Measurements from ENCODE around the gene SLC9A9. TPM values are rescaled to one million over a fixed set of nuclear protein-coding genes. Genes with fewer than 3 reads are reported as not detected.

Gene SLC9A9
- total RNA-seq, 2 experiments from 2014 or later, result 13.8 to 16.4 TPM

DNA sequence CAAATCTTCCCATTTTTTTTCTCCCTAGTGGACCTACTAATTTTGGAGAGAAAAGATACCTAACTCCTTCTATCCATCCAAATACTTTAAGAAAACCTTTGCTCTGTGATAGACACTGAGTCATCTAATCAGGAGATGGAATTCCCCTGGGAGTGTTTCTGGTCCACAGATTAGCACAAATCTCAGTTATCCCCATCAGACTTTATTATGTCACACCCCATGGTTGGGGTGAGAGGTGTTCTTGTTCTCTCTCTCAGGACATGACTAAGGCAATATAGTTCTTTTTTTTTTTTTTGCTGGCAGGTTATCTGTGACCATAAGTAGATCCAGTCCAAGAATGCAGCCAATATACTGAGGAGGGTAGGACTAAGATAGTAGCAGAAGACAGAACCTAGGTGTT lies 15.8 kb downstream of the SLC9A9 start:
- ChIA-PET POLR2A (no interaction called here), CTCF (no interaction called here)
- H3K27me3 Mint-ChIP-seq, result no peaks in the 10 kb centered on the region
- peaks cover 21% of the 10 kb centered on the region for H3K36me3 Mint-ChIP-seq (ENCODE audit: low read depth)
- no peak overlapping the region for H3K4me3 Mint-ChIP-seq
- H3K9me3 Mint-ChIP-seq, result no peaks in the 10 kb centered on the region
- H3K27ac Mint-ChIP-seq, result no peak overlapping the region
- peaks cover 25% of the 10 kb centered on the region for H3K4me1 Mint-ChIP-seq
- DNase-seq, result no peak

DNA sequence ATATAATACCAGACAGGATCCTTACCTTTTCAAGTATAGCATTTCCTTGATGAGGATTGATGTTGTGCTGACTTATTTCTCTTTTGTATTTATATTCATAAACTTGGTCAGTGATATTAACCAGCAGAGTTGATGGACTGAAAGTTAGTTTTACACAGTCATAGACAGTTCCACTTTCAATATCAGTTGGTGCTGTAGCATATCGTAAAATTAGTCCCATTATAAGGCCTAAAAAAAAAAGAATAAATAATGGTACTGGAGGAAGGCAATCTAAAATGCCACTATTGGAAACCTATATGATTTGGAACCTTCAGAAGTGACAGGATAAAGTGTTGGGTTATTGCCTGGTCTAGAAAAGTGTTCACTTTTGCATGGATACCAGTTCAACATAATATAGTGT lies 16.3 kb downstream of the SLC9A9 start:
- Mint-ChIP-seq H3K4me1 (peaks cover 25% of the 10 kb centered on the region), H3K9me3 (no peaks in the 10 kb centered on the region), H3K27me3 (no peaks in the 10 kb centered on the region), H3K27ac (no peak overlapping the region), H3K4me3 (no peak overlapping the region), H3K36me3 (ENCODE audit: low read depth) (peaks cover 21% of the 10 kb centered on the region)
- ChIA-PET POLR2A (no interaction called here), CTCF (no interaction called here)
- DNase-seq, result no peak

DNA sequence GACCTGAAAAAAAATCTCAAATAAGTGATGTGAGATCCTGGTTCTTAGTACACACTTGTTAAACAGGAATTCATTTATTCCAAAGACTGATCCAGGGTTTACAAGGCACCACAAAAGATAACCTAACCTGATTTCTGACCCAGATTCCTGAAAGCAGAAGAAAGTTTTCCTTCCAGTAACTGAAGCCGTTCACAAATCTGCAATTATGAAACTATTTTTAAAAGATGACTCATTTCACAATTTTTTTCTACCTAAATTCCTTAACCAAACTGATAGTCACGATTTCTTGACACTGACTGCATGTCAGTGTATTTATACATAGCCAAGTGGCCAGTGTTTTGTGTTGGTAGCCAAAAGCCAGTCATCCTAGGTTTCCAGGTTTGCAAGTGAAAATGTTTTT lies 17.1 kb downstream of the SLC9A9 start:
- CTCF ChIA-PET, result no interaction called here
- POLR2A ChIA-PET, result no interaction called here
- H3K4me3 Mint-ChIP-seq, result no peak overlapping the region
- H3K27me3 Mint-ChIP-seq, result no peaks in the 10 kb centered on the region
- H3K9me3 Mint-ChIP-seq, result peaks cover 7% of the 10 kb centered on the region
- DNase-seq, result no peak
- no peak overlapping the region for H3K27ac Mint-ChIP-seq
- H3K36me3 Mint-ChIP-seq (ENCODE audit: low read depth), result peaks cover 28% of the 10 kb centered on the region
- peaks cover 32% of the 10 kb centered on the region for H3K4me1 Mint-ChIP-seq

DNA sequence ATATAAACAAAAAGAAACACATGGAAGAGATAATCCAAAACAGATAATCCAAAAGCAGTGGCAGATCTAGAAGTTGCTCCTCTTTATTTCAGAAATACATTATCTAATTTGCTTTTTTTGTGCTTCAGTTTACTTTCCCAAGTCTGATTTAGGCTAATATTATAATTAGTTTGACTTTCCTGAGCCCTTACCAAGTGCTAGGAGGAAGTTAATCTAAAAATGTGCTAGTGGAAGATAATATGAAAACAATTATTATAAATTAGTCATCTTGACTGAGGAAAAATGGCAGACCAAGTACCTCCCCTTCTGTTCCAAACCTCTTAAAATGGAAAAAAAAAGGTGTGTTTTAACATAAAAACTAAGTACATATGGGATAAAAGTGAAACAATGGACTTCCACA lies 17.5 kb downstream of the SLC9A9 start:
- H3K36me3 Mint-ChIP-seq (ENCODE audit: low read depth), result peaks cover 29% of the 10 kb centered on the region
- no peak overlapping the region for H3K4me3 Mint-ChIP-seq
- ChIA-PET CTCF (no interaction called here), POLR2A (no interaction called here)
- H3K9me3 Mint-ChIP-seq, result peaks cover 8% of the 10 kb centered on the region
- DNase-seq, result no peak
- peaks cover 36% of the 10 kb centered on the region for H3K4me1 Mint-ChIP-seq
- H3K27me3 Mint-ChIP-seq, result no peaks in the 10 kb centered on the region
- H3K27ac Mint-ChIP-seq, result no peak overlapping the region

DNA sequence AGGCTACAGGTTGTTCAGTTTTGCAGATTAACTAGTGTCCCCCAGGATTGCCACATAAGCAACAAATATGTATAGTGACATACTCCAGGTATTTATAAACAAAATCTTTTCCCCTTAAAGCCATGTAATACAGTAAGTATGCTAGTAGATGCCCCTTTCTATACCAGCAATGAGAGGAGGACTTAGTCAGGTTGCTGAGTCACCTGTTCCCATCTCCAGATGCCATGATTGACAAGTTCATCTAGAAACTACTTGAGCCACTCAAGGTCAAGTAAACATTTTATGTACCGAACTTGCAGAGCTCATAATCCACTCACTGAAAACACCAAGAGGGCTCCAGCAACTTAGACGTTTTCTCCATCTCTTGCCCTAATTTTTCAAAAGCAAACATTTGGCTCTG lies 18.2 kb downstream of the SLC9A9 start:
- Mint-ChIP-seq H3K9me3 (peaks cover 12% of the 10 kb centered on the region), H3K4me1 (peaks cover 40% of the 10 kb centered on the region), H3K27me3 (no peaks in the 10 kb centered on the region), H3K27ac (no peak overlapping the region), H3K36me3 (ENCODE audit: low read depth) (peaks cover 32% of the 10 kb centered on the region), H3K4me3 (no peak overlapping the region)
- POLR2A ChIA-PET, result no interaction called here
- no peak for DNase-seq
- CTCF ChIA-PET, result interaction anchor here (1.0 kb wide), 1 partner anchor 21 kb away, joined by 3 read pairs; no protein-coding TSS in a partner anchor

DNA sequence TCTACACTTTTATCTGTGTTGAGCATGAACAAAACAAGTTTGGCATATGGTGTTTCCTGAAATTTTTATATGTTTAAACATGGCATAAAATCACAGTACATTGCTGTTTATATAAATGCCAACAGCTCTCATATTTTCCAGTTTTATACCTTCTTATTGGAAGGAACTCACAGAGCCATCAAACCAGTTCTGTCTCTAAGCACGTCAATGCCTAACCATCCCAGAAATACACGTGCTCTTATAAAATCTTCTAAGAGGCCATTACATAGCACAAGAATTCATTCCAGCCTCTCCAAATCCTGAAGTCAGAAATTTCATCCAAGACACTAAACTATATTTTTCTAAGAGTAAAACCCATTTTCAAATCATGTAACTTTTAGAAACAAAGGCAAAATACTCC lies 20.8 kb downstream of the SLC9A9 start:
- H3K27ac Mint-ChIP-seq, result no peak overlapping the region
- peaks cover 49% of the 10 kb centered on the region for H3K4me1 Mint-ChIP-seq
- no peak for DNase-seq
- POLR2A ChIA-PET, result no interaction called here
- H3K9me3 Mint-ChIP-seq, result peaks cover 12% of the 10 kb centered on the region
- no peaks in the 10 kb centered on the region for H3K27me3 Mint-ChIP-seq
- CTCF ChIA-PET, result no interaction called here
- no peak overlapping the region for H3K4me3 Mint-ChIP-seq
- H3K36me3 Mint-ChIP-seq (ENCODE audit: low read depth), result peaks cover 31% of the 10 kb centered on the region

DNA sequence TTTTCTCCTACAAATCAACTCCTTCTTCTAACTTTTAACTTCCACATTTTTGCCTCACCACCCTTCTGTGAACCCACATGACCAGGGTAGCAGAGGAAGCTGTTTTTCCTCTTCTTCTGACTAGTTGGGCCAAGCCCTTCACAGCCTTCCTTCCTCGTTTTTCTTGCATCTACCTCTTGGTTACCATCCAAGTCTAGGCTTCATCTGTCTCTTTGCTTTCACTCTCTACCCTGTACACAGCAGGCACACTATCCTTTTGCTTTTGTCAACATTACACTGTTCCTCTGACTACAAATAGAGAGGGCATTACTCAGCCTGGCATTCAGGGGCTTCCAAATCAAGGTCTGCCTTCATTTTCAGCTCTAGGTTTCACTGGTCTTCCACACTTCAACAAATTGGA lies 22.0 kb downstream of the SLC9A9 start:
- peak overlapping the region; percentile 63 for H3K27ac Mint-ChIP-seq
- no peaks in the 10 kb centered on the region for H3K27me3 Mint-ChIP-seq
- peaks cover 51% of the 10 kb centered on the region for H3K4me1 Mint-ChIP-seq
- no peak for DNase-seq
- H3K9me3 Mint-ChIP-seq, result peaks cover 12% of the 10 kb centered on the region
- no peak overlapping the region for H3K4me3 Mint-ChIP-seq
- POLR2A ChIA-PET, result no interaction called here
- peaks cover 31% of the 10 kb centered on the region for H3K36me3 Mint-ChIP-seq (ENCODE audit: low read depth)
- CTCF ChIA-PET, result interaction anchor here (0.7 to 1.1 kb wide), 2 partner anchors 13 to 497 kb away, joined by 3 read pairs; no protein-coding TSS in a partner anchor

DNA sequence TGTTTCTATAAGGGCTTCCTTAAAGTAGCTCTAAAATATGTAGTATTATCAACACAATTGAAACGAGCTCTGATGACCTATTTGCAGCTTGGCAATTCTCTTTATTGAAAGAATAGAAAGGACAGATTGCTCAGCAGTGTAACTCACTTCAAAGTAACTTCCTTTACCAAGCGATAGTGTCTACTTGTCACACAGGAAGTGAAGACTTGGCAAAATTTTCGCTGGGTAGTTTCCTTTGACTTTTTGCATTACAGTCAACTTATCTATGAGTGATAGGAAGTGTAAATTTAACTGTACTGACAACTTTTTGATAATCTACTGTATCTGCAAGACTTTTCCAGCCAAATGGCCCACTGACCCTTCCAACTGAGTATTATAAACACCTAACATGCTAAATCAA lies 22.8 kb downstream of the SLC9A9 start:
- Mint-ChIP-seq H3K9me3 (peaks cover 12% of the 10 kb centered on the region), H3K4me3 (no peak overlapping the region), H3K27ac (peak overlapping the region; percentile 79), H3K4me1 (peaks cover 53% of the 10 kb centered on the region), H3K36me3 (ENCODE audit: low read depth) (peaks cover 31% of the 10 kb centered on the region), H3K27me3 (no peaks in the 10 kb centered on the region)
- CTCF ChIA-PET, result interaction anchor here (0.6 to 0.7 kb wide), 3 partner anchors 84 to 542 kb away, joined by 3 read pairs; no protein-coding TSS in a partner anchor
- POLR2A ChIA-PET, result interaction anchor here (0.7 kb wide), 1 partner anchor 146 kb away, joined by 3 read pairs; the partner anchor contains the start of gene DIPK2A
- DNase-seq, result peak; percentile 52

DNA sequence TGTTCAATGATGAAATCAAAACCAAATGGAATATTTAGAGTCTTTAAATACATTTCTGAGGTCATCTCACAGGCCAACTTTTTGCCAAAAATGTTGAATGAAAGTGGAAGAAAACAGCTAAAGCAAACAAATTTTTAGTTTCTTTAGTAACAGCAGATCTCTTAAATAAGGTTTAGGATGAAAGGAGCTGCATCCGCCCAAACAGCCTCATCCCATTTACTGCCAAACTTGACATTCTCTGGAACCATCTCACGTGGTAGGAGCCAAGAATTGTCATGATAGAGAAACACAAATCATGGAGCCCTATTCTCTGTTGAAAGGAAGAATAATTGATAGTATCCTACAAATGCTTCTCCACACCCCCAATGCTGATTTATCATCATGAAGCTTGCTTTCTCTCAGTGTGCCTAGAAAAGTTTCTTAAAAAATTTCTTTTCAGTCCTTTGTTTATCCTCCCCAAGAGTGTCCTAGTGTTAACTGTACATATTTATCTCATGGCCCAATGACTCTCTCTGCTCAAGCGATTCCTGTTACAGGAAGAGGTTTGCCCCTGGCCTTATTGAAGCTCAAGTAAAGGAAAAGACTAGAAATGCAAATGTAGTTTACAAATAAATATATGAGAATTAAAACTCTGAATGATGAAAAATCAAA lies 23.4 kb downstream of the SLC9A9 start:
- no peak overlapping the region for H3K4me3 Mint-ChIP-seq
- no peaks in the 10 kb centered on the region for H3K27me3 Mint-ChIP-seq
- H3K9me3 Mint-ChIP-seq, result peaks cover 12% of the 10 kb centered on the region
- no peak for DNase-seq
- peaks cover 25% of the 10 kb centered on the region for H3K36me3 Mint-ChIP-seq (ENCODE audit: low read depth)
- ChIA-PET CTCF (interaction anchor here (0.6 kb wide), 2 partner anchors 83 to 541 kb away, joined by 3 read pairs; no protein-coding TSS in a partner anchor), POLR2A (interaction anchor here (0.6 to 0.7 kb wide), 2 partner anchors 118 to 147 kb away, joined by 3 read pairs; partner anchors contain the start of gene DIPK2A)
- peaks cover 50% of the 10 kb centered on the region for H3K4me1 Mint-ChIP-seq
- H3K27ac Mint-ChIP-seq, result peak overlapping the region; percentile 54

DNA sequence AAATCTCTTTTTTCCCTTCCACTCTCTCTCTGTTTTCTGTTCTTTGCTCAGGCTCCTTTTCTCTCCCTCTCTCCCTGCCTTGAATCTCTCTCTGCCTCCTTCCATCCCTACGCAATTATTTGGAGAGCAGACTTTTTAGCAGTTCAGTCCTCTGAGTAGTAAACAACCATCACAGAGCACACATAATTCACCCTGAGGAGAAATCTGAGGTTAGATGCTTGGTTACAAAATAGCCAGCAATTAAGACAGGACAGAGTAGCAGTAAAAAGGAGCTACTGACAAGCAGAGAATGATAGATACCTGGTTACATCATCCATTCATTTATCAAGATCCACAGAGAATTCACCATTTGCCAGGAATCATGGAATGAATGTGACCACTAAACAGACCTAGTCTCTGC lies 25.5 kb downstream of the SLC9A9 start:
- DNase-seq, result no peak
- H3K27me3 Mint-ChIP-seq, result no peaks in the 10 kb centered on the region
- peak overlapping the region; percentile 12 for H3K27ac Mint-ChIP-seq
- H3K4me1 Mint-ChIP-seq, result peaks cover 50% of the 10 kb centered on the region
- ChIA-PET CTCF (interaction anchor here (0.9 kb wide), 2 partner anchors 17 to 85 kb away, joined by 3 to 6 read pairs; no protein-coding TSS in a partner anchor), POLR2A (no interaction called here)
- peaks cover 14% of the 10 kb centered on the region for H3K36me3 Mint-ChIP-seq (ENCODE audit: low read depth)
- H3K9me3 Mint-ChIP-seq, result peaks cover 12% of the 10 kb centered on the region
- H3K4me3 Mint-ChIP-seq, result no peak overlapping the region

DNA sequence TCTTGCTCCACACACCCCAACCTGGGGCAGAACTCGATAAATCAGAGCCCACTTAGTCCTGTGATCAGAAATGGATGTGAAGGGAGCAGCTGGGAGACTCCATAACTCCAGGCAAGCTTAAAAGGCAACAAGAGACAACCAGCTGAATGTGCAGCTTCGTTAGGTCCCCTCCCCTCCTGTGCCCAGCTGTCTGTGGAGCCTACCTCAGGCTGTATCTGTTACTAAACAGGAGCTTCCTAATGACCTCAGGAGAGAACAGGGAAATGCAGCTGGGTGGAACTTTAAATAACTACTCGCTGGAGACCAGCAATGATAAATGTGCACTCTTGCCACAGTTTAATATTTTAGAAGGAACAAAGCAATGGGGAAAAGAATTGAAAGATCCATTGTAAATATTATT lies 25.9 kb downstream of the SLC9A9 start:
- ChIA-PET POLR2A (no interaction called here), CTCF (interaction anchor here (0.9 kb wide), 2 partner anchors 17 to 85 kb away, joined by 3 to 6 read pairs; no protein-coding TSS in a partner anchor)
- H3K4me1 Mint-ChIP-seq, result peaks cover 50% of the 10 kb centered on the region
- H3K27ac Mint-ChIP-seq, result no peak overlapping the region
- no peak overlapping the region for H3K4me3 Mint-ChIP-seq
- peaks cover 13% of the 10 kb centered on the region for H3K36me3 Mint-ChIP-seq (ENCODE audit: low read depth)
- H3K27me3 Mint-ChIP-seq, result no peaks in the 10 kb centered on the region
- H3K9me3 Mint-ChIP-seq, result peaks cover 12% of the 10 kb centered on the region
- DNase-seq, result no peak

DNA sequence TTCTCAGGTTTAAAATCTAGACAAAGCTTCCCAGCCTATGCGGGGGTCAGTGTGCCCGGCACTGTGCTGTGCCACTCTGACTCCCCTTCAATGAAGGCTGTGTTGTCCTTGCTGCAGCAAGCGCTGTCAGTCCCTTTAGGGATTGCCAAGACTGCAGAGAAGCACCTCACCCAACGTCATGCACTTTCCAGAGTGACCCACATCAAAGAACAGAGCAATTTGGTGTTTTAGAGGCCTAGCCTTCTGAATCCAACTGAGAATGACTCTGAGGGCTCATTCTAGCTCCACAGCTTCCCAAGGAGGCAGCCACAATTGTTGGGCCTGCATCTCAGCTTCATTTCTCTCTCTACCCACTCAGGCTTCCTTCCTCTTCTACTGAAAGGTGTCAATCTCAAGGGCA lies 26.4 kb downstream of the SLC9A9 start:
- CTCF ChIA-PET, result interaction anchor here (0.9 kb wide), 2 partner anchors 16 to 84 kb away, joined by 3 to 6 read pairs; no protein-coding TSS in a partner anchor
- H3K4me1 Mint-ChIP-seq, result peaks cover 50% of the 10 kb centered on the region
- no peaks in the 10 kb centered on the region for H3K27me3 Mint-ChIP-seq
- peaks cover 12% of the 10 kb centered on the region for H3K9me3 Mint-ChIP-seq
- no peak overlapping the region for H3K4me3 Mint-ChIP-seq
- POLR2A ChIA-PET, result no interaction called here
- H3K27ac Mint-ChIP-seq, result no peak overlapping the region
- DNase-seq, result no peak
- H3K36me3 Mint-ChIP-seq (ENCODE audit: low read depth), result peaks cover 13% of the 10 kb centered on the region

DNA sequence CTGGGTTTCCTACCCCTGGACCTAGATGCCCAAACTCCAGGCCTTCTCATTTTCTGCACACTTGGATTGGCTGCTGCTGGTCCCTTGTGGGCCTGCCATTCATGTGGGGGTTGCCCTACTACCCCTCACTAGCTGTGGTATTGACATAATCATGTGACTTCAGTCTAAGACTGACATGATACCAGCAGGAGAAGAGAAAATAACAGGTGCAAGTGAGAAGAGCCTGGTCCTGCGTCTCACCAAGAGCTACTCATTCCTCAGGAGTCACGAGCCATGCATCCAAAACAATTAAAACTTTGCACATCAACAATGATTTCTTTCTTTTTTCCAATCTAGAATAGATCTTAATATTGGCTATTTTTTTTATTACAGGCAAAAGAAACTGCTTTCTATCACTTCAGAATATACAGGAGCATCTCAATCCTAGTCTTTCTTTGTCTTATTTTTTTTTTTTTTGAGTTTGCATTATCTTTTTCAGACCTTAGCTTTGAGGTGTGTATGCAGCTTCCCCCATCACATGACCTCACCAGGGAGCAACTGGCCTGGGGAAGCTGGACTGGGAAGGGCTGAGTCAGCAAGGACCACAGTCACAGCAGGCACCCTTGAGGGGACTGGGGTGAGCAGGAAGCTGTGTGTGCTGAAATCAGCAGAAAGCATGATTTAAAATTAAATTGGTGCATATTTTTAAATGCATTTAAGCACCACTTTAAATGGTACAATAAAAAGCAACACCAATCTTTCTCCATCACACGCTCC lies 27.6 kb downstream of the SLC9A9 start:
- H3K27me3 Mint-ChIP-seq, result no peaks in the 10 kb centered on the region
- POLR2A ChIA-PET, result no interaction called here
- no peak overlapping the region for H3K27ac Mint-ChIP-seq
- peaks cover 38% of the 10 kb centered on the region for H3K4me1 Mint-ChIP-seq
- CTCF ChIA-PET, result no interaction called here
- peaks cover 4% of the 10 kb centered on the region for H3K36me3 Mint-ChIP-seq (ENCODE audit: low read depth)
- H3K9me3 Mint-ChIP-seq, result peaks cover 3% of the 10 kb centered on the region
- DNase-seq, result no peak
- no peak overlapping the region for H3K4me3 Mint-ChIP-seq
